HCT116 (cell line): ENCODE measurements around the gene PRLR. TPM values are rescaled to one million over a fixed set of nuclear protein-coding genes. Genes with fewer than 3 reads are reported as not detected.

Experiments used
- ATAC-seq: fragments of 200-7000 bp; cut with Tn5 transposase; 2 replicates; pipeline ENCODE4 v1.9.1; 2020; ENCODE audit warnings: mild to moderate bottlenecking, moderate library complexity
- BruUV-seq: library from RNA; stranded (reverse); fragments of 400-500 nt; replicated peaks from 2 replicates; lab custom pipeline; 2021; lab: Mats Ljungman, UMichigan
- CTCF ChIA-PET: fragments of 300-600 bp; sonication (Branson Sonifier 250); formaldehyde crosslinking; loops from one replicate; lab custom pipeline; 2021; ENCODE audit warnings: antibody characterized with exemption; lab: Charles Lee
- POLR2A ChIA-PET: fragments of 300-600, 350-600 bp; sonication (Branson Sonifier 250); formaldehyde crosslinking; loops from one replicate; lab custom pipeline; 2021; ENCODE audit warnings: antibody characterized with exemption; lab: Charles Lee
- RAD21 ChIA-PET, 2 experiments: fragments of 300-600 bp; sonication (Branson Sonifier 250); formaldehyde crosslinking; loops; one replicate each; lab custom pipeline; 2023; ENCODE audit warnings: low total read pairs in 2 of 2; ENCODE audit not compliant: uncharacterized antibody in 2 of 2, unreplicated experiment in 2 of 2, low non-redundant PET in 1 of 2; lab: Charles Lee
- DNase-seq: peaks from one replicate; pipeline ENCODE4 v3.0.0-alpha.2; 2010; ENCODE audit warnings: low read depth, low spot score
- H2AFZ ChIP-seq: fragments of 200-600 bp; shearing (Covaris generic), sonication (generic); 2 replicates; pipeline ENCODE4 v1.6.1; 2017; ENCODE audit warnings: low read depth, mixed run types, mixed read lengths, antibody characterized with exemption, low read length; ENCODE audit not compliant: poor library complexity, severe bottlenecking
- H3K27ac ChIP-seq: 2 replicates; pipeline ENCODE4 v1.5.1; 2012; ENCODE audit warnings: low read depth, low read length
- H3K27me3 ChIP-seq: fragments of 200-600 bp; sonication (generic); 2 replicates; pipeline ENCODE4 v1.6.1; 2016; ENCODE audit warnings: mixed run types, low read length, mixed read lengths; ENCODE audit not compliant: insufficient read depth
- H3K36me3 ChIP-seq, 2 experiments: fragments of 200-500 bp in 1 of 2; fragments of 200-600 bp in 1 of 2; sonication (Bioruptor generic) in 1 of 2; sonication (generic) in 1 of 2; 2 replicates each; pipeline versions ENCODE4 v1.5.1 to v1.6.1; 2014 to 2016; ENCODE audit warnings: low read length in 2 of 2, inconsistent platforms in 1 of 2, mixed read lengths in 1 of 2, mixed run types in 1 of 2; ENCODE audit not compliant: insufficient read depth in 2 of 2, control insufficient read depth in 1 of 2
- H3K4me1 ChIP-seq, 2 experiments: fragments of 200-600 bp in 1 of 2; sonication (generic) in 1 of 2; 2 replicates each; pipeline versions ENCODE4 v1.5.1 to v1.6.1; 2012 to 2017; ENCODE audit warnings: low read length in 2 of 2, inconsistent platforms in 1 of 2, mild to moderate bottlenecking in 1 of 2, mixed read lengths in 1 of 2, mixed run types in 1 of 2, moderate library complexity in 1 of 2; ENCODE audit not compliant: insufficient read depth in 2 of 2, control insufficient read depth in 1 of 2
- H3K4me2 ChIP-seq: fragments of 200-600 bp; sonication (generic); 2 replicates; pipeline ENCODE4 v1.6.1; 2017; ENCODE audit warnings: mixed run types, low read length, mixed read lengths
- H3K4me3 ChIP-seq, 2 experiments: fragments of 200-600 bp in 1 of 2; sonication (generic) in 1 of 2; replicated peaks in 1 of 2; 2 replicates each; pipeline ENCODE4 v1.5.1; 2011 to 2016; ENCODE audit warnings: low read length in 2 of 2, control low read depth in 1 of 2, low read depth in 1 of 2, mild to moderate bottlenecking in 1 of 2, mixed read lengths in 1 of 2, mixed run types in 1 of 2
- H3K79me2 ChIP-seq: fragments of 200-600 bp; sonication (generic); 2 replicates; pipeline ENCODE4 v1.6.1; 2017; ENCODE audit warnings: mild to moderate bottlenecking, mixed run types, low read length, moderate library complexity, mixed read lengths; ENCODE audit not compliant: insufficient read depth
- H3K9ac ChIP-seq: fragments of 200-600 bp; sonication (generic); 2 replicates; pipeline ENCODE4 v1.6.1; 2016; ENCODE audit warnings: low read length, mixed read lengths
- H3K9me2 ChIP-seq: fragments of 200-600 bp; sonication (generic), shearing (Covaris generic); 2 replicates; pipeline ENCODE4 v1.6.1; 2017; ENCODE audit warnings: mixed run types, mild to moderate bottlenecking, moderate library complexity; ENCODE audit not compliant: insufficient read depth
- H3K9me3 ChIP-seq, 2 experiments: fragments of 200-500 bp in 1 of 2; fragments of 200-600 bp in 1 of 2; sonication (Bioruptor generic) in 1 of 2; sonication (generic) in 1 of 2; 2 replicates each; pipeline ENCODE4 v1.6.1; 2014 to 2017; ENCODE audit warnings: low read length in 2 of 2, mixed read lengths in 2 of 2, inconsistent platforms in 1 of 2, low read depth in 1 of 2, mild to moderate bottlenecking in 1 of 2, mixed run types in 1 of 2, moderate library complexity in 1 of 2; ENCODE audit not compliant: control insufficient read depth in 1 of 2, insufficient read depth in 1 of 2
- H4K20me1 ChIP-seq: fragments of 200-600 bp; sonication (generic), shearing (Covaris generic); 2 replicates; pipeline ENCODE4 v1.6.1; 2017; ENCODE audit warnings: mixed run types, mild to moderate bottlenecking, moderate library complexity; ENCODE audit not compliant: insufficient read depth
- CEBPB ChIP-seq: IDR thresholded peaks from 2 replicates; pipeline ENCODE4 v1.6.1; 2012; ENCODE audit warnings: low read depth
- CTCF ChIP-seq, 3 experiments: fragments of 200-600 bp in 1 of 3; sonication (generic) in 1 of 3; IDR thresholded peaks in 2 of 3; conservative IDR thresholded peaks in 1 of 3; 2 replicates each; pipeline ENCODE4 v1.5.1; 2012 to 2017; ENCODE audit warnings: low read depth in 2 of 3, low read length in 2 of 3, antibody characterized with exemption in 1 of 3, borderline replicate concordance in 1 of 3, control low read depth in 1 of 3, mild to moderate bottlenecking in 1 of 3, mixed read lengths in 1 of 3, mixed run types in 1 of 3, moderate library complexity in 1 of 3; ENCODE audit not compliant: insufficient read depth in 1 of 3
- EGR1 ChIP-seq: IDR thresholded peaks from 2 replicates; pipeline ENCODE4 v1.6.1; 2012; ENCODE audit warnings: low read depth
- FOSL1 ChIP-seq: IDR thresholded peaks from 2 replicates; pipeline ENCODE4 v1.6.1; 2012; ENCODE audit warnings: low read depth
- MAX ChIP-seq: IDR thresholded peaks from 2 replicates; pipeline ENCODE4 v1.6.1; 2012
- SIN3A ChIP-seq: IDR thresholded peaks from 2 replicates; pipeline ENCODE4 v1.6.1; 2012; ENCODE audit warnings: low read depth
- ZFX ChIP-seq: fragments of 450-650 bp; IDR thresholded peaks from 2 replicates; pipeline ENCODE4 v1.6.1; 2017
- ZNF274 ChIP-seq: fragments of 200-500 bp; sonication (Bioruptor generic); IDR thresholded peaks from 2 replicates; pipeline ENCODE4 v1.6.1; 2014; ENCODE audit warnings: mild to moderate bottlenecking, low read depth, low read length, inconsistent platforms
- intact Hi-C: fragments of 100-400 bp; cut with micrococcal nuclease; formaldehyde crosslinking; loops from 2 replicates; pipeline ENCODE4 v1.10.0; 2022
- total RNA-seq: library from RNA; stranded (reverse); gene quantifications from one replicate; pipeline ENCODE4 v1.2.1, GENCODE V29; 2021; ENCODE audit not compliant: unreplicated experiment

PRLR gene
- total RNA-seq, 1 experiment from 2014 or later = 0.10 TPM

- H4K20me1 ChIP-seq = no peaks in the 10 kb centered on the region
- no peak for TF ChIP-seq ZFX
- TF ChIP-seq CTCF (IDR thresholded peaks at IDR 0.05 in 2 of 3, conservative IDR thresholded peaks at IDR 0.05 in 1 of 3; ENCODE audit: borderline replicate concordance in 1 of 3, insufficient read depth in 1 of 3, low read depth in 2 of 3, low read length in 2 of 3) = no peak
- TF ChIP-seq CEBPB = no peak
- no peak for TF ChIP-seq MAX
- TF ChIP-seq EGR1 = no peak
- no peak for TF ChIP-seq ZNF274
- no peak overlapping the region for H3K9ac ChIP-seq
- CTCF ChIA-PET = no interaction called here
- RAD21 ChIA-PET = no interaction called here
- no peak overlapping the region for H3K27ac ChIP-seq
- no TSS peak for BruUV-seq
- no peak overlapping the region for H3K4me3 ChIP-seq
- H3K4me2 ChIP-seq = no peak overlapping the region
- H3K9me2 ChIP-seq = no peaks in the 10 kb centered on the region
- H3K9me3 ChIP-seq = no peaks in the 10 kb centered on the region
- no peak for ATAC-seq
- DNase-seq = no peak
- POLR2A ChIA-PET = no interaction called here
- no peaks in the 10 kb centered on the region for H3K79me2 ChIP-seq
- intact Hi-C loops = loop anchor here (10.0 kb wide), 1 partner anchor 497 kb away; no protein-coding TSS in a partner anchor
- H3K36me3 ChIP-seq = no peaks in the 10 kb centered on the region
- no peaks in the 10 kb centered on the region for H3K4me1 ChIP-seq
- H3K27me3 ChIP-seq = peaks cover 20% of the 10 kb centered on the region; the same call in 1 of the 2 replicates
- H2AFZ ChIP-seq = no peak overlapping the region
These were observed 132.1 kb downstream of the PRLR start for GRCh38 chr5:35098214-35098613.

GRCh38 chr5:35096932-35097331, 133.4 kb downstream of the PRLR start:
- no peaks in the 10 kb centered on the region for H3K36me3 ChIP-seq
- no peak overlapping the region for H2AFZ ChIP-seq
- DNase-seq = no peak
- CTCF ChIA-PET = no interaction called here
- no peaks in the 10 kb centered on the region for H3K9me3 ChIP-seq
- ATAC-seq = no peak
- H3K4me3 ChIP-seq = no peak overlapping the region
- H3K27ac ChIP-seq = no peak overlapping the region
- intact Hi-C loops = loop anchor here (10.0 kb wide), 1 partner anchor 498 kb away; no protein-coding TSS in a partner anchor
- H3K27me3 ChIP-seq = peaks cover 20% of the 10 kb centered on the region
- no peaks in the 10 kb centered on the region for H3K9me2 ChIP-seq
- no peaks in the 10 kb centered on the region for H4K20me1 ChIP-seq
- no TSS peak for BruUV-seq
- no peak overlapping the region for H3K9ac ChIP-seq
- TF ChIP-seq EGR1 (no peak), ZNF274 (no peak), FOSL1 (no peak), SIN3A (no peak)
- no peaks in the 10 kb centered on the region for H3K79me2 ChIP-seq
- RAD21 ChIA-PET = no interaction called here
- POLR2A ChIA-PET = no interaction called here
- no peaks in the 10 kb centered on the region for H3K4me1 ChIP-seq
- no peak overlapping the region for H3K4me2 ChIP-seq
